Glomerular endothelial cell (primary cell): Measurements from ENCODE around the gene SH2D4B. TPM values are rescaled to one million over a fixed set of nuclear protein-coding genes. Genes with fewer than 3 reads are reported as not detected.
"Not testable (repeated sequence)": the region's sequence is repeated elsewhere in the genome, so short reads cannot be mapped to it uniquely, and the experiment has no call there.

Experiments used
- DNase-seq: peaks from one replicate; pipeline ENCODE4 v3.0.0-alpha.2; 2011; ENCODE audit warnings: low read depth, low spot score; ENCODE audit errors: extremely low read depth
- total RNA-seq: library from RNA; depleted of rRNA; stranded (reverse); fragments of >200 nt; gene quantifications from 2 replicates; pipeline ENCODE4 v1.2.3, GENCODE V29; 2015

SH2D4B gene
- total RNA-seq, 1 donor from 2014 or later: 0.23 TPM

- DNase-seq: no peak
Observed at GRCh38 chr10:80523773-80524172, 13.9 kb upstream of the SH2D4B start.

- no peak for DNase-seq
Observed at GRCh38 chr10:80524190-80524909, 13.4 kb upstream of the SH2D4B start.

GRCh38 chr10:80526218-80526617 lies 11.5 kb upstream of the SH2D4B start:
- no peak for DNase-seq

- DNase-seq: no peak
Observed at GRCh38 chr10:80526742-80527141, 11.0 kb upstream of the SH2D4B start.

DNA sequence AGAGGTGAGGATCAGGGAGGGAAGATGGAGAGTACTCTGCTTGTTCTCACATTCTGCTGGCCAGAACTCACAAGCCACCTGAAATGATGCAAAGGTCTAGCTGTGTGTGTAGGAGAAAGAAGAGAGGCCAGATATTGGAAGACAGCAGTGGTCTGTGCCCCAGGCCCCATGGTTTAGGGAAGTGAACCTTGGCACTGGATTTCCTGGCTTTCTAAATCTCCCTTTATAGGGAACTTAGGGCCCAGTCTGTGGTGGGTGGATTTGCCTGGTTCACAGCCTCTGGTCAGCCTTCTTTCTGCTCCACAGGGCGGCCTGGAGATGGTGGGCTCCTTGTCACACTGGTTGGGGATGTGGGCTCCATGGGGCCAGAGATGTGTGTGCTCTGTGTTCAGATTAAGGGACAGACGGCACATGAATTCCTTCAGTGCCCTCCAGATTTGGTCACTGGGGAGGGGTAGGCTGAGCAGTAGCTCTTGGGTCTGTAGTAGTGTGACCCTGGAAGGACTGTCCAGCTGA lies 9.5 kb upstream of the SH2D4B start:
- DNase-seq: no peak

DNA sequence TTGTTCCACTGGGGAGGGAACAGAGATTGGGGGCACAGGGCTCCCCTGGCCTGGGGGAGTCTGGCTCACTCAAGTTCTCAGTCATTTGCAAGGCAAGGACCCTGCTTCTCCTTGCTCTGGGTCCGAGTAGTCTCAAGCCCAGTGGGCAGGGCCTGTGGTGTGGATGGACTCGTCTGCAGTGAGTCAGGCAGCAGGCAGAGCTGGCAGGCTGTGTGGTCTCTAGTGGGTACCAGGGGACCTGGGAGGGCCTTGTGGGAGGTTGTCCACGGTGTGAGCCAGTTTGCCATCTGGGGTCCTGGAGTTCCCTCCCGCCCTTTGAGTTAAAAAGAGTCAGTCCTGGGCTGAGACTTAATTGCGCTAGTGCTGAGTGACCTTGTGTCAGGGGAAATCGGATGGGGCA lies 8.8 kb upstream of the SH2D4B start:
- DNase-seq: no peak

DNA sequence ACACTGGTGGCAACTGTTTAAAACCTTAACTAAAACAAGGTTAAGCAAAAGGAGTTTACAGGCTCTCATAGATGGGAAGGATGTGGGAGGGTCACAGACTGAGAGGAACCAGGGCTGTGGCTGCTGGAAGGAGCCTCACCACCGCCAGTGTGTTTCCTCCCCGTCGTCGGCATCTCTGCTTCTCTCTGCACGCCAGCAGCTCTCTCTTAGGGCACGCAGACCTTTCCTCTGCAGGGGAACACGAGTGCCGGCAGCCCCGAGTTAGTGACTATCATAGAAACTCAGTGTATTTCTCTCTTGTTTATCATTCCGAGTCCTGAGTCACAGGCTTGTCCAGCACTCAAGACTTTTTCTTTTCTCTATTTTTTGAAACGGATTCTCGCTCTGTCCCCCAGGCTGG lies 8.1 kb upstream of the SH2D4B start:
- DNase-seq: no peak

GRCh38 chr10:80530251-80530650 lies 7.5 kb upstream of the SH2D4B start:
- no peak for DNase-seq

GRCh38 chr10:80530816-80531215 lies 6.9 kb upstream of the SH2D4B start:
- DNase-seq: no peak

GRCh38 chr10:80532571-80532970 lies 5.1 kb upstream of the SH2D4B start:
- no peak for DNase-seq

DNA sequence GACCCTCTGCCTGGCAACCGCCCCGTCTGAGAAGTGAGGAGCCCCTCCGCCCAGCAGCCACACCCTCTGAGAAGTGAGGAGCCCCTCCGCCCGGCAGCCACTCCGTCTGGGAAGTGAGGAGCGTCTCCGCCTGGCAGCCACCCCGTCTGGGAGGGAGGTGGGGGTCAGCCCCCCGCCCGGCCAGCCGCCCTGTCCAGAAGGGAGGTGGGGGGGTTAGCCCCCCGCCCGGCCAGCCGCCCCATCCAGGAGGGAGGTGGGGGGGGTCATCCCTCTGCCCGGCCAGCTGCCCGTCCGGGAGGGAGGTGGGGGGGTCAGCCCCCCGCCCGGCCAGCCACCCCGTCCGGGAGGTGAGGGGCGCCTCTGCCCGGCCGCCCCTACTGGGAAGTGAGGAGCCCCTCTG lies 3.6 kb upstream of the SH2D4B start:
- DNase-seq: not testable (repeated sequence)

DNA sequence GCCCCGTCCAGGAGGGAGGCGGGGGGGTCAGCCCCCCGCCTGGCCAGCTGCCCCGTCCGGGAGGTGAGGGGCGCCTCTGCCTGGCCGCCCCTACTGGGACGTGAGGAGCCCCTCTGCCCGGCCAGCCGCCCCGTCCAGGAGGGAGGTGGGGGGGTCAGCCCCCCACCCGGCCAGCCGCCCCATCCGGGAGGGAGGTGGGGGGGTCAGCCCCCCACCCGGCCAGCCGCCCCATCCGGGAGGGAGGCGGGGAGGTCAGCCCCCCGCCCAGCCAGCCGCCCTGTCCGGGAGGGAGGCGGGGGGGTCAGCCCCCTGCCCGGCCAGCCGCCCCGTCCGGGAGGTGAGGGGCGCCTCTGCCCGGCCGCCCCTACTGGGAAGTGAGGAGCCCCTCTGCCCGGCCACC lies 3.1 kb upstream of the SH2D4B start:
- DNase-seq: not testable (repeated sequence)

DNA sequence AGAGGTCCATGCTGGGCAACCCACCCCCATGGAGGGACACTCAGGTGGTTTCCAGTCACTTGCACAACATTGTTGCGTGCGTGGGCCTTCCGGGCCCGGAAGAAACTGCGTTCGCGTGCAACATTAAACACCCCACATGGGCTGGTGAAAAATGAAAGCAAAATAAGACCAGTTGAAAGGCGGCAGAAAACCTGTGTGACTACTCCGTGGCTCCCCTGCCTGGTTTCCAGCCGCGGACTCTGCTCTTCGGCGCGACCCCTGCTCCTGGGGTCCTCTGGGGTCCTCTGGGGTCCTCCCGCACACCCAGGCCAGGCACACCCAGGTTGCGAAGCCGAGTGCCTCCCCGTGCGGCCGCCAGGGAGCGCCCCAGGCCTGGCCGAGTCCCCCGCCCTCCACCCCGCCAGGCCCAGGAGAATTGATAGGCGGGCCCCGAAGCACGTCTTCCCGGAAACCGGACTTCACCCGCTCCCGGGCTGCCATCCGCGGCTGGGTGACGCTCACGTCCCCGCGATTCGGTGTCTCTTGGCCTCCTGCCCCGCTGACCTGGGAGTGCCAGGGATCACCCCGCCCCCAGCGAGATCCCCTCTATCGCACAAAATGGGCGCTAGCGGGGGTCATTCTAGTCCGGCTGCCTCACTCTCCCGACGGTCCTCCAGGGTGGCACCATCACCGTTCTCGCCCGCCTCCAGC lies 1.9 kb upstream of the SH2D4B start:
- DNase-seq: no peak

DNA sequence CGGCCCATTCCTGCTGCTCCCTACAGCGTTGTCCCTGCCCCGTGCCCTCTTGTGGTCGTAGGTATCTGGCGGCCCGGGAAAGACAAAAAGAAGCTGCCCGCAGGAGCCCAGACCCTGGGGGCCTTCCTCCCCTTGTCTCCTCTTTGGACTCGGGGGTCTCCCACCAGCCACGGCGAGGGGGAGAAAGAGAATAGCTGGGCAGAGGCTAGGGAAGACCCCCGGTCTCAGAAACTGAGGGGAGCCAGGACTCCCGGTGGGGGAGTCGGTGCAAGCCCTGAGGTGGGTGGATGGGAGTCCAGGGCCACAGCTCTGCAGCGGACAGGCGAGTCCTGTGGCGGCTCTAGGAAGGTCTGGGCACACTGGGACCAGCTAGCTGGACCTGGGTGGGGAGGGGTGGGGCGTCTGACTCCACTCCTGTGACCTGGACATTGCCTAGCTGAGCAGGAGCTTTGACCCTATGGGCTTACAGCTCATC lies 1.3 kb upstream of the SH2D4B start:
- DNase-seq: no peak

GRCh38 chr10:80537086-80537735 lies 491 bp upstream of the SH2D4B start:
- DNase-seq: no peak

DNA sequence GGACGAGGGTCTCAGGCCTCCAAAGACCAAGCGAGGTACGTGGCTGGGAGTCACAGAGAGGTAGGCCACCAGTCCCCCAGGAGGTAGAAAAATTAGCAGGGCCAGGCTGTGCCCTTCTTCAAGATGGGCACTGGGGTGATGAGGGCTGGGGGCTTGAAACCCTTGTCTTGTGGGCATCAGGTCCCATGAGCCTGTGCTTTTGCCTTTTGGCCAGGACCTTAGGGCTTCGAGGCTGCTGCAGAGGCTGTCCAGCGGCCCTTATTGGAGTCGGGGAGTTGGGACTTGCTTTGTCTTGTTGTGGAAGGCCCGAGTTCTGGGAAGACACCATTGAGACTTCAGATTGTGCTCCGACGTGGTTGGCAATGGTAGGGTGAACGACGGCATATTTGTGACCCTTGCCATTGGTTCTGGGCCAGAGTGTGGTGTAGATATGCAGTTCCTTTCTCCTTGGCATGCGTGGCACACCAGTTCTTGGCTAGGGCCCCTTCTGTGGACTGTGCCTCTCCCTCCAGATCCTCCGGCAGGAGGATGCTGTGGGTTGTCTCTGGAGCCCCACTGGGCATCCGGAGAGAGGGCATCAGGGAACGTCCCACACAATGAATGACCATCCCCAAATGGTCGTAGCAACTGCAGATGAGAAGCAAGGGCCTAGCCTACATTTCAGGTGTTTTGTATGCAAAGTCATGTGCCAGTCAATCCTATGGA lies 931 bp downstream of the SH2D4B start:
- no peak for DNase-seq

GRCh38 chr10:80539421-80540031 lies 1.8 kb downstream of the SH2D4B start:
- DNase-seq: no peak

DNA sequence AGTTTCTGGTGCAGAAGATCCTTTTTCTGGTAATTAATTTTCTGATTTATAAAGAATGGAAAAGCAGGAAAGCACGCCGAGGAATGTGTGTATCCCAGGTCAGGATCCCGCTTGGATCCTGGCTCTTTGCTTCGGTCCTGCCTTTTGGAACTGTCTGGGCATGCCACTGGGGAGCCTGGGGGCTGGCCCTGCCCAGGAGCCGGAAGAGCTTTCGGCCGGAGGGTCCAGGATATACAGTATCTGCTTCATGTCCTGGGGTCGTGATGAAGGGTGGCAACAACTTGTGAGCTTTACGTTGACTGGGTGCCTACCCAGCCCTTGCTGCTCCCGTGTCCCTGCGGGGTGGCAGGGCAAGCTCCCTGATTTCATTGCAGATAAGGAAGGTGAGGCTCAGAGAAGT lies 2.4 kb downstream of the SH2D4B start:
- DNase-seq: no peak

DNA sequence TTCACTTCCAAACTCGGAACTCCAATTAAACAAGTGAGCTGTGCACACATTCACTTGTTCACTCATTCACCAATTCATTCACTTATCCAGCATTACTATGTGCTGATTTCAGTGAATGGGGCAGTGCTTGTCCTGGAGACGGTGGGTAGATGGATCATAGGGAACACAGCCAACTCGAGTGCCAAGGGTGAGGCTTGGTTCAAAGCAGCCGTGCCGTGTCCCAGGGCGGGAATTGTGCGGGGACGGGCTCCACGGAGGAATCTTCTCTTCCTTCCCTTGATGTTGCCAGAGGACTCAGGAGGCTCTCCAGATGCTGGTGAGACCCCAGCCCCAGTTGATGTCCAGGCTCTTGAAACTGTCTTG lies 2.9 kb downstream of the SH2D4B start:
- DNase-seq: no peak

DNA sequence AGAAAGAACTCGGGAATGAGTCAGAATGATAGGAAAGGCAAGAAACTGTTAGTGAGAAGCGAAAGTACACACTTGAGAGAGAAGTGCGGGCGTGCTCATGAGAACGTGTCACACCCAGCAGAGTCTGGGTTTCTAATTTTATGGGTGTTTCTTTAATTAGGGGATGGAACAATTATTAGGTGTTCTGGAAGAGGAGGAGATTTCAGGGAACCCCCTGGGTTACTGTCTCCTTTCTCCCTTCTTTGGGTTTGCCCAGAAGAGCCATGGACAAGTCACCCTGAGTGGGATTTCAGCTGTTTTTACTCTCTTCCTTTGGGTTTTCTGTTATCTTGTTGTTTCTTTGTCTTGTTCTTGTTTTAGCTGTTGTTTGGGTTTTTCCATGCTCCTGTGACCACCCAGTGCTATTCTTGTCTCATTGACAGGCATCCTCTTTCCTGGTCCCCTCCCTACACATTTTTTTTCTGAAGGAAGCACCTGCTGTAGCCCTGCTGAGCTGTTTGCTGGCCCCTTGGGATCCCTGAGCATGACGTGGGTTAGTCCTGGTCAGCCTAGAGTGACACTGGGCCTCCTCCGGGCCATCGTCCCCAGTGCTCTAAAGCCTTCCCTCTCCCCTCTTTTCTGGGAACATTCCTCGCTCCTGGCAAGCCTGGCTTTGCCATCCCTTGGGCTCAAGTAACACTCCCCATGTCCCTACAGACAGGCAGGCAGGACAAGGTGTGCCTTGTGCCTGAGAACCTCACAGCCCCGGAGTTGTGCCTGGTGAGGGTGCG lies 3.5 kb downstream of the SH2D4B start:
- DNase-seq: no peak
